SH-SY5Y (cell line): ENCODE results near the gene CHI3L1.

Experiments used
- GATA2 ChIP-seq: IDR thresholded peaks from 2 replicates; pipeline ENCODE4 v1.6.1; 2011; ENCODE audit warnings: mild to moderate bottlenecking, low read depth, low read length
- GATA3 ChIP-seq: IDR thresholded peaks from 2 replicates; pipeline ENCODE4 v1.6.1; 2011; ENCODE audit warnings: low read depth, mild to moderate bottlenecking, low read length, moderate library complexity

DNA sequence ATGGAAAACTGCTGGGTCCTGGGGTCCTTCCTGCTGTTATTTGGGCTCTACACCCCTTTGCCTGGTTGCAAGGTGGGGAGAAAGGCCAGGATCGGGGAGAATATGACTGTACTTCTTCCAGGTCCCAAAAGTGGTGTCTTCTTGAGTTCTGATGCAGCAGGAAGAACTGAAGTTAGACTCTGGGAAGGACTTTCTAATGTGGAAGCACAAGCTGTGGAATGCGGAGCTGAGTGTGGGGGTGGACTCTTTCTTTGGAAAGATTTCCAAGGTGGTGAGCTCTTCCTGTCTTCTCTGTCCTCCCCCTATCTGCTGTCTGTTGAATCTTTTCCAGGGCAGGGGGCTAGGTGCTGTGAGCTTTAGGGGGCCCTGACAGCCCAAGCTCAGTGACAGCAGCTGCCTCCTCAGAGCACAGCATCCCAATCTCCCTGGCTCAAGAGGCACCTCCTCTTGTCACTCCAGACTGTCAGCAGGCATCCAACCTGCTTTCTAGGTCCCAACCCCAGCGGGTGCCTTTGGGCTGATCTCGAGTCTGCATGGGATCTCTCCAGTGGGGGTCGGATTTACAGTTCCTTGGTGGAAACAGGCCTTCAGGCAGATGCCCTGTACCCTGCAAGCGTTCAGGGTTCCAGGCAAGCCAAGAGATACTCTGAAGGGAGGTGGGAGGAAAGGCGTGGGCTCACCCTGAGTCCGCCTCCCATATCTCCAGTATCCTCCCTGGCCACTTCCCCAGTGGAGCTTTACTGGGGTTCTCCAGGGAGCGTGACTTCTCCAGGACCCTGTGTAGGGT is 35.8 kb downstream of the CHI3L1 start:
- TF ChIP-seq GATA2 (no peak), GATA3 (no peak)
